ENCODE data around the gene COX5B. TPM values are rescaled to one million over a fixed set of nuclear protein-coding genes. Genes with fewer than 3 reads are reported as not detected.

The COX5B gene
- total RNA-seq, 1 donor from 2014 or later, result 669 TPM

DNA sequence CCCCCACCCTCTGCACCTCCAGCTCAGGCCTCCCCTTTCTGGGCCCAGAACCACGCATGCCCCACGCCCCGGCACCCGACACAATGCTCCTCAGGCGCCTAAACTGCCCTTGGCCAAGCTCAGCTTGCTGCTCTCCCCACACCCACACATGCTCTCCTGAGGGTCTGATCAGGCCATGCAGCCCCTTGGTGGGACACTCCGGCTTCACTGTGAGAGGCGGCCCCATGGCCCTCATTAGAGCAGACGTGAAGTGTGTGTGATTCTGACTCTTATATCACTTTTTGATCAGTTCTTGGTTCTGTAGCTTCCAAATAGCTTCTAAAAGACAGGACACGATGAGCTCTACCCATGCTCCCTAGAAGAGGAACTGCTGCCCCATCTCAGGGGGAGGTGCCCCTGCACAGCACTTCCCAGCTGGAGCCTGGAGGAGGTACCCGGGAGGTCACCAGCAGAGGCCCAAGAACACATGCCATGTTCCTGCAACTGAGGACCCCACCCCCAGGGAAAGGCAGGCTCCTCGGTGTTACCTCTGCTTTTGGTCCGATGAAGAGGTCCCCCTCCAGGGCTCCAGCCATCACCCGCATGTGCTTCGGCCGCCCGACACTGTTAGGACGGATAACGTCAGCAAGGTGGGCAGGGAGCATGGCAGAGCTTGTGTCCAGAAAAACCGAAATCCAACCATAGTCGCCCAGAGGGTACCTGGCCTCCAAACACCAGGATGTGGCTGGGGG is 14.3 kb downstream of the COX5B start:
- Histone ChIP-seq H3K27ac (ENCODE audit: low read depth, low read length) (no peak overlapping the region), H3K36me3 (ENCODE audit: control insufficient read depth in 3 of 3, insufficient read depth in 3 of 3, low read length in 3 of 3) (peaks cover 41 to 49% (median 42%) of the 10 kb centered on the region in 3 donors), H3K9me3 (ENCODE audit: control insufficient read depth in 3 of 3, low read length in 3 of 3) (no peaks in the 10 kb centered on the region)

DNA sequence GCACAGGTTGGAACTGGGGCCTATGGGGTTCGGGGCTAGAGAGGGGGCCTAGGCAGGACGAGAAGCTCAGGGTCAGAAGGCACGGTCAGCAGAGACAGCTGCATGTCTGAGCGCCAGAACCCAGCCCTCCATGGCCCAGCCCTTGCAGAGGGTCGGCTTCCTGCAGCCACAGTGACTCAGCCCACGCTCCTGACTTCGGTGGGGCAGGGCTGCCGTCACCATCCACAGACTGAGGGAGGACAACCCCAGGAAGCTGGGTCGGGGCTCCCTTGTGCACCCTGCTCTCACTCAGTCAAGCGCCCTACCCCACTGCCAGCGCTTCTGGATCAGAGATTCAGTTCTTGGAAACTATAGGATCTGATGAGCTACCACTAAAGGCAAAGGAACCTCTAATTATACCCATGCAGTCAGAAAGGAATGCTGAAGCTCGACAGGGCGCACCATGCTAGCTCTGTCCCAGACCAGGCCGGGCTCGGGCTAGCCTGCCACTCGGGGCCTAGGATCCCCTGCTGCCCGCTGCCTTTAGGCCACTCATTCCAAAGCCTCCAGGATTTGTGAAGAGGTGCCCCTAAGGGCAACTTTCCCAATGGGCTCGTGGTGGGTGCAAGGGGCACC is 15.0 kb downstream of the COX5B start:
- H3K9me3 ChIP-seq (ENCODE audit: control insufficient read depth in 3 of 3, low read length in 3 of 3), result no peaks in the 10 kb centered on the region
- peaks cover 40 to 42% (median 40%) of the 10 kb centered on the region in 3 donors for H3K36me3 ChIP-seq (ENCODE audit: control insufficient read depth in 3 of 3, insufficient read depth in 3 of 3, low read length in 3 of 3)
- H3K4me3 ChIP-seq (ENCODE audit: low read length in 3 of 3), result no peak overlapping the region
- no peak overlapping the region for H3K27ac ChIP-seq (ENCODE audit: low read depth, low read length)
- H3K9ac ChIP-seq (ENCODE audit: low read depth in 1 of 3, low read length in 3 of 3), result peak overlapping the region in 2 of 3 donors; percentile 50 to 84
- H3K4me1 ChIP-seq (ENCODE audit: control insufficient read depth in 3 of 3, insufficient read depth in 3 of 3, low read length in 3 of 3), result peaks cover 22 to 33% (median 30%) of the 10 kb centered on the region in 3 donors
- H3K27me3 ChIP-seq (ENCODE audit: control insufficient read depth in 3 of 3, insufficient read depth in 3 of 3, low read length in 3 of 3), result no peaks in the 10 kb centered on the region

More for the DNA sequence above, 14.3 kb downstream of the COX5B start:
- no peak overlapping the region for H3K4me3 ChIP-seq (ENCODE audit: low read length in 3 of 3)
- H3K27me3 ChIP-seq (ENCODE audit: control insufficient read depth in 3 of 3, insufficient read depth in 3 of 3, low read length in 3 of 3), result no peaks in the 10 kb centered on the region
- peaks cover 22 to 33% (median 30%) of the 10 kb centered on the region in 3 donors for H3K4me1 ChIP-seq (ENCODE audit: control insufficient read depth in 3 of 3, insufficient read depth in 3 of 3, low read length in 3 of 3)
- H3K9ac ChIP-seq (ENCODE audit: low read depth in 1 of 3, low read length in 3 of 3), result no peak overlapping the region

DNA sequence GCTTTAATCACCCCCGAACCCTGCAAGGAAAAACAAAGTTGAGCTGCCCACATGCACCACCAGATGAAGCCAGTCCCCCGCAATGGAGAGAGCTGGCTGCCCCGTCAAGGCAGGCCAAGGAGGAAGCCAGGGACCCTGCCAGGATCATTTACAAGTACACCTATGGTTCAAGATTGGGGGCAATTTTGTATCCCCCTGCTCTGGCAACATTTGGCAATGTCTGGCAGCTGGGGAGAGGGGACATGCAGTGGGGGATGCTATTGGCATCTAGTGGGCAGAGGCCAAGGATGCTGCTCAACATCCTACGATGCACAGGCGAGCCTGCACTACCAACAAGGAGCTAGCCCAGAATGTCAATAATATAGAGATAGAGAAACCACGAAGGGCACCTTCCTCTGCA is 16.1 kb downstream of the COX5B start:
- H3K27me3 ChIP-seq (ENCODE audit: control insufficient read depth in 3 of 3, insufficient read depth in 3 of 3, low read length in 3 of 3), result no peaks in the 10 kb centered on the region
- H3K9me3 ChIP-seq (ENCODE audit: control insufficient read depth in 3 of 3, low read length in 3 of 3), result no peaks in the 10 kb centered on the region
- H3K4me1 ChIP-seq (ENCODE audit: control insufficient read depth in 3 of 3, insufficient read depth in 3 of 3, low read length in 3 of 3), result peaks cover 22 to 33% (median 30%) of the 10 kb centered on the region in 3 donors
- peak overlapping the region in 2 of 3 donors; percentile 23 for H3K4me3 ChIP-seq (ENCODE audit: low read length in 3 of 3)
- peak overlapping the region; percentile 84 to 92 (median 84) for H3K9ac ChIP-seq (ENCODE audit: low read depth in 1 of 3, low read length in 3 of 3)
- H3K27ac ChIP-seq (ENCODE audit: low read depth, low read length), result peak overlapping the region; percentile 94
- H3K36me3 ChIP-seq (ENCODE audit: control insufficient read depth in 3 of 3, insufficient read depth in 3 of 3, low read length in 3 of 3), result peaks cover 29 to 32% (median 30%) of the 10 kb centered on the region in 3 donors

DNA sequence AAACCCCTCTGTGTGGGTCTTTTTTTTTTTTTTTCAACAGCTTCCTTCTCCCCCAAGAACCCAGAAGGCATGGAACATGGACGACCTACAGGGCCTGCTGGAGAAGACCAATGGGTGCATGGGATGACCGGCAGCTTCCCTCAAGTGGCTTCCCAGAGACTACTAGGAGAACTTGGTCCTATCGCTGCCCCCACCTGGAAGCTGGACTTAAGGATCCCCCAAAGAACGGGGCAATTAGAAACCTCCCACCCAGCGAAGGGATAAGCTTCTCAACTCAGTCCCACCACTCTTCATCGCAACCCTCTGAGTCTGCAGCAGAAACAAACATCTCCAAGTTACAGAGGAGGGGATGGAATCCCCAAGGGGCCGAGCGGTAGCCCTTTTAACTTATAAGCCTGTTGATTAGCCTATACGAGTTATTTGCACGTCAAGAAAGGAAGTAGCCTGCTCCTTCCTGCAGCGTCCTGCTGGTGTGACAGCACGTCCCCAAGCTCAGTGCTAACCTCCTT is 16.6 kb downstream of the COX5B start:
- Histone ChIP-seq H3K4me3 (ENCODE audit: low read length in 3 of 3) (peak overlapping the region; percentile 83 to 96 (median 93)), H3K4me1 (ENCODE audit: control insufficient read depth in 3 of 3, insufficient read depth in 3 of 3, low read length in 3 of 3) (peaks cover 22 to 33% (median 30%) of the 10 kb centered on the region in 3 donors), H3K27me3 (ENCODE audit: control insufficient read depth in 3 of 3, insufficient read depth in 3 of 3, low read length in 3 of 3) (no peaks in the 10 kb centered on the region), H3K9me3 (ENCODE audit: control insufficient read depth in 3 of 3, low read length in 3 of 3) (no peaks in the 10 kb centered on the region), H3K36me3 (ENCODE audit: control insufficient read depth in 3 of 3, insufficient read depth in 3 of 3, low read length in 3 of 3) (peaks cover 24 to 27% (median 25%) of the 10 kb centered on the region in 3 donors), H3K27ac (ENCODE audit: low read depth, low read length) (peak overlapping the region; percentile 94), H3K9ac (ENCODE audit: low read depth in 1 of 3, low read length in 3 of 3) (peak overlapping the region; percentile 84 to 92 (median 84))

DNA sequence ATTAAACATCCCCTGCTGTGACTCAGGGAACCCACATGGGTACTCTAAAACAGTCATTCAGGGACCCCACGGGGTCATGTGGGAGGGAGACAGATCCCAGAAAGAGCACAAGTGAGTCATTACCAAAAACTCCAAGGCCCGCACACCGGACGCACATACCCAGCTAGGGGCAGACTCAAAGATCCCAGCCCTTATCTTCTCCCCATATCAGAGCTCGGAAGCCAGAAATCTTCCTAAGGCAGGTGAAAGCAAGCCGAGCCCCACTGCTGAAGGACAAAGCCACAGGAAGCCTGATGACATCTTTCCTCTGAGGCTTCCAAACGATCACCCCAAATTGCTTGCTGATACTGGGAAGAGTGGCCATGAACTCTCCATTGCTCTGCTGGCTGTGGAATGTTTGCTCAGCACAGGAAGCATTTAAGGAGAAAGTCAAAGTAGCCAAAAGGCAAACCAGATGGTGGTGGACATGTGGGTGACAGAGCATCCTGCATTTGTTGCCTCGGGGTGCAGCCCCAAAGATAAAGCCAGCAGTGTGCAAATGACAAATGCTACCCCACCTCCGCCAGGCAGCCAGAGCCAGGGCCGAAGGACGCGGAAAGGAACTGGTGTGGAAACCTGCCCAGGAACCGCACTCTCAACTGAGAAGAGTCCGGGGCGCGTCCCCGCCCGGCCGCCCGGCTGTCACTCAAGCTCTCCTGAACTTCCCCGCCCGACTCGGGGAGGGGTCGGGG is 17.2 kb downstream of the COX5B start:
- Histone ChIP-seq H3K4me3 (ENCODE audit: low read length in 3 of 3) (peak overlapping the region; percentile 83 to 96 (median 93)), H3K27me3 (ENCODE audit: control insufficient read depth in 3 of 3, insufficient read depth in 3 of 3, low read length in 3 of 3) (no peaks in the 10 kb centered on the region), H3K9ac (ENCODE audit: low read depth in 1 of 3, low read length in 3 of 3) (peak overlapping the region; percentile 84 to 92 (median 84)), H3K36me3 (ENCODE audit: control insufficient read depth in 3 of 3, insufficient read depth in 3 of 3, low read length in 3 of 3) (peaks cover 19 to 21% (median 21%) of the 10 kb centered on the region in 3 donors), H3K9me3 (ENCODE audit: control insufficient read depth in 3 of 3, low read length in 3 of 3) (no peaks in the 10 kb centered on the region), H3K4me1 (ENCODE audit: control insufficient read depth in 3 of 3, insufficient read depth in 3 of 3, low read length in 3 of 3) (peaks cover 22 to 33% (median 30%) of the 10 kb centered on the region in 3 donors), H3K27ac (ENCODE audit: low read depth, low read length) (peak overlapping the region; percentile 94)

DNA sequence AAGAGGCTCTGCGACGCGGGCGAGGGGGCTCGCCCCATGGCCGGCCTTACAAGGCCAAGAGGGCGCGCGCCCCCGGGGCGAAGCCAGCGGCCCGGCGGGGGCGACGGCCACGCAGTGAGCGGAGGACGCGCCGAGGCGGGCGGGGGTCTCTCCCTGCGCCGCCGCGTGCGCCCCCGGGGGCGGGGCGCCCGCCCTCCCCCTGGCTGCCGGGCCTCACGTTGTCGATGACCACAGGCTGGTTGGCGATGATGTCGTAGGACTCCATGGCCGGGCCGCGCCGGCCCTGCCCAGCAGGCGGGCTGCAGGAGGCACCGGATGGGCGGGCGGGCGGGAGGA is 17.7 kb downstream of the COX5B start:
- Histone ChIP-seq H3K4me3 (ENCODE audit: low read length in 3 of 3) (peak overlapping the region; percentile 83 to 96 (median 93)), H3K9me3 (ENCODE audit: control insufficient read depth in 3 of 3, low read length in 3 of 3) (no peaks in the 10 kb centered on the region), H3K27ac (ENCODE audit: low read depth, low read length) (peak overlapping the region; percentile 94), H3K9ac (ENCODE audit: low read depth in 1 of 3, low read length in 3 of 3) (peak overlapping the region; percentile 84 to 92 (median 84)), H3K36me3 (ENCODE audit: control insufficient read depth in 3 of 3, insufficient read depth in 3 of 3, low read length in 3 of 3) (peaks cover 16% of the 10 kb centered on the region in 3 donors), H3K4me1 (ENCODE audit: control insufficient read depth in 3 of 3, insufficient read depth in 3 of 3, low read length in 3 of 3) (peaks cover 22 to 33% (median 30%) of the 10 kb centered on the region in 3 donors), H3K27me3 (ENCODE audit: control insufficient read depth in 3 of 3, insufficient read depth in 3 of 3, low read length in 3 of 3) (no peaks in the 10 kb centered on the region)

DNA sequence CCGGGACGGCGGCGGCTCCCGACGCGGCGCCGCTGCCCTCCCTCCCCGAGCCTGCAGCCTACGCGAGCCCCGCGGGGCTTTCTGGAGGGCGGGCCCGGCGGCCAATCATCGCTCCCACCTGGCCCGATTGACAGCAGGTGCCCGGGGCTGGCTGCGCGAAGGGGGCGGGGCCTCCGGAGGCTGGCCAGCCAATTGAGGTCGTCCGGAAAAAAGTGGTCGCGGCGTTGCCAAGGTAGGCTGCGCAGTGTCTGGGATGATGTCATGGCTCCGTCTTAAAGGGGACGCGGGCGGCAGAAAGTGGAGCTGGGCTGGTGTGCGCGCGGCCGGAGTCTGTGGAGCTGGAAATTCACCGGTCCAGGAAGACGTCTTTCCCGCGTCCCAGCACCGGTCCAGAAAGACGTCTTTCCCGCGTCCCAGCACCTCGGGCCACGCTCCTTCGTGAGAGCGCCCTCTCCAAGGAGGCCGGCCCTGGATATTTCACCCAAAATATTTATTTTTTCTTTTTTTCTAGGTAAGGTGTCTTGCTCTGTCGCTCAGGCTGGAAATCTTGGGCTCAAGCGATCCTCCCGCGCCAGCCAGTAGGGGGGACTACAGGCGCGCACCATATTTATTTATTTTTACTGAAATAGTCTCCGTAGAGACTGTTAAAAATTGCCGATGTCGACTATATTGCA is 18.2 kb downstream of the COX5B start, which contains the start of gene ACTR1B:
TSS of gene ACTR1B (minus strand) at position 83 of the 674 bp plus-strand sequence. CDS start 154 bp downstream, outside the sequence.
- no peaks in the 10 kb centered on the region for H3K27me3 ChIP-seq (ENCODE audit: control insufficient read depth in 3 of 3, insufficient read depth in 3 of 3, low read length in 3 of 3)
- H3K9ac ChIP-seq (ENCODE audit: low read depth in 1 of 3, low read length in 3 of 3), result peak within 1 kb of the TSS; percentile 89 to 97 (median 93)
- H3K4me3 ChIP-seq (ENCODE audit: low read length in 3 of 3), result peak within 1 kb of the TSS; percentile 83 to 96 (median 93)
- H3K27ac ChIP-seq (ENCODE audit: low read depth, low read length), result peak within 1 kb of the TSS; percentile 94
- H3K36me3 ChIP-seq (ENCODE audit: control insufficient read depth in 3 of 3, insufficient read depth in 3 of 3, low read length in 3 of 3), result peaks cover 10 to 11% (median 11%) of the 10 kb centered on the region in 3 donors
- H3K4me1 ChIP-seq (ENCODE audit: control insufficient read depth in 3 of 3, insufficient read depth in 3 of 3, low read length in 3 of 3), result peaks cover 22 to 33% (median 30%) of the 10 kb centered on the region in 3 donors
- no peaks in the 10 kb centered on the region for H3K9me3 ChIP-seq (ENCODE audit: control insufficient read depth in 3 of 3, low read length in 3 of 3)

DNA sequence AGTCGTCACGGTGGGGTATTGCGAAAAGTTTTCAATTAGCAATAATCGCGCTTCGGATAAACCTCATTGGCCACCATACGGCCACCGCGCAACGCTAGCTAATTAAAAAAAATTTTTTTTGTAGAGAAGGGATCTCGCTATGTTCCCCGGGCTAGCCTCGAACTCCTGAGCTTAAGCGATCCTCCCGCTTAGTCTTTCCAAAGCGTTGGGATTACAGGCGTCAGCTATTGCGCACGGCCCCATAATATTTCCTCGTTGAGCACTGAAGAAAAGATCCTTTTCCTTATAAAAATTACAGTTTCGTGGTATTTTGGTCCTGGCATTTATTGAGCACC is 18.7 kb downstream of the COX5B start:
- Histone ChIP-seq H3K4me3 (ENCODE audit: low read length in 3 of 3) (peak overlapping the region; percentile 73 to 87 (median 82)), H3K27me3 (ENCODE audit: control insufficient read depth in 3 of 3, insufficient read depth in 3 of 3, low read length in 3 of 3) (no peaks in the 10 kb centered on the region), H3K27ac (ENCODE audit: low read depth, low read length) (peak overlapping the region; percentile 92), H3K36me3 (ENCODE audit: control insufficient read depth in 3 of 3, insufficient read depth in 3 of 3, low read length in 3 of 3) (peaks cover 7% of the 10 kb centered on the region in 3 donors), H3K9me3 (ENCODE audit: control insufficient read depth in 3 of 3, low read length in 3 of 3) (no peaks in the 10 kb centered on the region), H3K9ac (ENCODE audit: low read depth in 1 of 3, low read length in 3 of 3) (peak overlapping the region; percentile 89 to 97 (median 93)), H3K4me1 (ENCODE audit: control insufficient read depth in 3 of 3, insufficient read depth in 3 of 3, low read length in 3 of 3) (peaks cover 22 to 33% (median 30%) of the 10 kb centered on the region in 3 donors)

DNA sequence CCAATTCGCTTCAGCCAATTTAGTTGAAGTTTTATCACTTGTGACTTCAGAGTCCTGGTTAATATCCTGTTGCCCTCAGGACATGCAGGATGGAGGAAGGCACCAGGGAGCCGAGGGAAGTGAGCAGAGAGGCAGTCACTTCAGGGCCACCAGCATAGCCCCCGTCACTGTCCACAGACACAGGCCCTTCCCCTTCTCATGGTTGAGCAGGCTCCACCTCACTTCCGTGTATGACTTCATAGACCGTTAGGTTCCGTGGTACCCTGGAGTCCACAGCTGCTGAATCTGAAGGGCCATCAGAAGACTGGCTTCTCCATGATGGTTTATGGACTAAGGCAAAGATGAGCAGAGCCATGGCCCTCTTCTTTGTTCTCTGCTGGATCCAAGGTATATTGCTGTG is 23.6 kb downstream of the COX5B start, which contains the start of gene C2orf92:
TSS of gene C2orf92 (plus strand) at position 266 of the 400 bp plus-strand sequence. CDS start at position 342, 76 bp downstream.
- Histone ChIP-seq H3K4me1 (ENCODE audit: control insufficient read depth in 3 of 3, insufficient read depth in 3 of 3, low read length in 3 of 3) (peaks cover 0 to 2% (median 0%) of the 10 kb centered on the region in 3 donors), H3K4me3 (ENCODE audit: low read length in 3 of 3) (no peak within 1 kb of the TSS), H3K9me3 (ENCODE audit: control insufficient read depth in 3 of 3, low read length in 3 of 3) (no peaks in the 10 kb centered on the region), H3K36me3 (ENCODE audit: control insufficient read depth in 3 of 3, insufficient read depth in 3 of 3, low read length in 3 of 3) (peaks cover 0 to 2% (median 2%) of the 10 kb centered on the region in 3 donors), H3K27ac (ENCODE audit: low read depth, low read length) (no peak within 1 kb of the TSS), H3K27me3 (ENCODE audit: control insufficient read depth in 3 of 3, insufficient read depth in 3 of 3, low read length in 3 of 3) (no peaks in the 10 kb centered on the region), H3K9ac (ENCODE audit: low read depth in 1 of 3, low read length in 3 of 3) (no peak within 1 kb of the TSS)
